ENCODE data around the gene ATP6V0A1.

- TF ChIP-seq POLR2AphosphoS5 (IDR thresholded peaks at IDR 0.05) (peak in 1 of 3 donors; percentile 29), CTCF (IDR thresholded peaks at IDR 0.05) (no peak)
These were observed 2.2 kb upstream of the ATP6V0A1 start for GRCh38 chr17:42456223-42457106.
